HG03558 (cell line): ENCODE data around the gene VAV1.
"Not testable (repeated sequence)": the region's sequence is repeated elsewhere in the genome, so short reads cannot be mapped to it uniquely, and the experiment has no call there.

Experiments used
- ATAC-seq: cut with Tn5 transposase; IDR thresholded peaks from one replicate; pipeline ENCODE4 v1.9.1; 2021; ENCODE audit warnings: moderate number of reproducible peaks; ENCODE audit not compliant: unreplicated experiment; ENCODE audit errors: extremely low read depth

Gene VAV1

DNA sequence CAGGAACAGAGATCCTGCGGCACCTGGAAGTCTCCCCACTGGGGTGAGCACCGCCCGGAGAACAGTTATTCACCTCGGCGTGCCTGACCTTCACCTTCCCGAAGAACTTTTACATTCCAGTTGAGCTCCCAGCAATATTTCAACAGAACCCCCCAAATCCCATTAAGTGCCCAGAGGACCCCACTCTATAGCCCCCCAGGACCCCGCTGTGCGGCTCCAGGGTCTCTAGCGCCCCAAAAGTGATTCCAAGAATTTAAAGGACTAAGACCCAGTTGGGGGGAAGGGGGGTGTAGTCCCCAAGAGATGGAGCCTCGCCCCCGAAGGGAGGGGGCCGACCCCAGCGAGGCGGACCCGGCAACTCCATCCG is 35.6 kb upstream of the VAV1 start:
- no peak for ATAC-seq

- ATAC-seq: peak; percentile 42
Observed at GRCh38 chr19:6737284-6737872, 35.1 kb upstream of the VAV1 start, which contains the start of gene GPR108. Gene GPR108, minus strand, starts transcription at chr19:6737580. Its CDS starts 4 bp downstream, at chr19:6737576.

GRCh38 chr19:6737873-6738786 is 34.4 kb upstream of the VAV1 start:
- ATAC-seq: no peak

GRCh38 chr19:6738787-6739389 is 33.6 kb upstream of the VAV1 start:
- ATAC-seq: no peak

GRCh38 chr19:6739390-6739882 is 33.1 kb upstream of the VAV1 start, which contains the start of gene TRIP10:
Gene TRIP10, plus strand, starts transcription at chr19:6739680. Its CDS starts 82 bp downstream, at chr19:6739762.
- ATAC-seq: no peak

GRCh38 chr19:6739883-6740588 is 32.5 kb upstream of the VAV1 start:
- ATAC-seq: no peak

DNA sequence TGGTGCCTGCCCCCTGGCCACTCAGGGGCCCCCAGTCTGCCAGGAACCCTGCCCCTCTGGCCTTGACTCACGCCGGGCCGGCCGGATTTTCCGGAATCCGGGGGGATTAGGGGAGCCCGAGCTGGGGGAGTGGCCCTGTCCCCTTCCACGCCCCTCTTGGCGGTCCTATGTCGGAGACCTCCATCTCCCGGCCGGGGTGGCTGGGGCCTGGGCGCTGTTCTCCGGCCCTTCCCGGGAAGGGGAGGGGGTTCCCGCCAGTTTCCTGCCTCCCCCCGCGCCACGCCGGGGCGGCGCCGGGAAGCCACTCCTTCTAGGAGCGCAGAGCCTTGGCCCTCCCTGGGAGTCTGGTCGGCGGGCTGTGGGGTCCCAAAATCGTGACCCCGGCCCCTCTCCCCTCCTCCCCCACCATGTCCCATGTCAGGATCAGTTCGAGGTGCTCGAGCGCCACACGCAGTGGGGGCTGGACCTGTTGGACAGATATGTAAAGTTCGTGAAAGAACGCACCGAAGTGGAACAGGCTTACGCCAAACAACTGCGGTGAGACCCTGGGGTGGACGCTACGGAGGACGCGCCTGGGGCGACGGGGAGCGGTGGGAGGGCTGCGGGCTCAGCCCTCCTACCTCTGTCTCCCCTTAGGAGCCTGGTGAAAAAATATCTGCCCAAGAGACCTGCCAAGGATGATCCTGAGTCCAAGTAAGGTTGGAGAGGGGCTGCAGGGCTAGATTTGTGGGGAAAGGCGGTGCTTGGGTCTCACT is 31.7 kb upstream of the VAV1 start:
- ATAC-seq: no peak

DNA sequence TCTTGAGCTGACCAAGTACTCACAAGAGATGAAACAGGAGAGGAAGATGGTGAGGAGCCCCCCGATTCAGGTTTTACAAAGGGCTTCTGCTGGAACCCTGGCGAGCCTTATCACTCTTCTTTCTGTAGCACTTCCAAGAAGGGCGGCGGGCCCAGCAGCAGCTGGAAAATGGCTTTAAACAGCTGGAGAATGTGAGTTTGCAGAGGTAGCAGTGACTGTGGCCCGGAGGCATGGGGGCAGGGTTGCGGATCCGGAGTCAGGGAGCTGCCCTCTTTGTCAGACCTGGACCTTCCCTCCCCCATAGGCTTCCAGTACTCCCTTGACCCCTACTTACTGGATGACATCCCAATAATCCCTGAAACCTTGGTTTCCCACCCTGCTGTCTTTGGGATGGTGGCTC is 29.4 kb upstream of the VAV1 start:
- no peak for ATAC-seq

DNA sequence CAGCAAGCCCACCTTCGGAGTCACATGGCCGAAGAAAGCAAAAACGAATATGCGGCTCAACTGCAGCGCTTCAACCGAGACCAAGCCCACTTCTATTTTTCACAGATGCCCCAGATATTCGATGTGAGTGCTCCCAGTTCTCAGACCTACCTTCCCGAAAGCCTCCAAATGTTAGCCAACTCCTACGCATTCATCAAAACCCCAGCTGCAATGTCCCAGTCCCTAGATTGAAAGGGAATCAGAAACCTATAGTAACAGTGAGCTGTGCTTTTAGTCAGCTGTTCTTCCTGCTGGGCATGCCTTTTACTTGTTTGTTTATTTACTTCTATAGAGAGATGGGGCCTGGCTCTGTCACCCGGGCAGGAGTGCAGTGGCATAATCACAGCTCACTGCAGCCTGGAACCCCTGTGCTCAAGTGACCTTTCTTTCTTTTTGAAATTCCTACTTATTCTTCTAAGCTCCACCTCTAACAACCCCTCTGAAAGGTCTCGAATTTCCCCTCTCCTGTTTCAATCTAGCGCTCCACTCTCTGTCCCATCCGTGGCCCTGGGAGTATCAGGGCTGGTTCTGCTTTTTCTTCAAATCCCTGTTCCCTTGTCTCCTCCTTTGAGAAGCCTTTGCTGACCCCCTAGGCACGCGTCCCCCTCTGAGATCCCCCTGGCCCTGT is 28.7 kb upstream of the VAV1 start:
- no peak for ATAC-seq

- no peak for ATAC-seq
Observed at GRCh38 chr19:6744381-6745301, 27.9 kb upstream of the VAV1 start.

- ATAC-seq: no peak
Observed at GRCh38 chr19:6745965-6746364, 26.5 kb upstream of the VAV1 start.

GRCh38 chr19:6748543-6748942 is 24.0 kb upstream of the VAV1 start:
- not testable (repeated sequence) for ATAC-seq

GRCh38 chr19:6750062-6750461 is 22.4 kb upstream of the VAV1 start:
- ATAC-seq: no peak

DNA sequence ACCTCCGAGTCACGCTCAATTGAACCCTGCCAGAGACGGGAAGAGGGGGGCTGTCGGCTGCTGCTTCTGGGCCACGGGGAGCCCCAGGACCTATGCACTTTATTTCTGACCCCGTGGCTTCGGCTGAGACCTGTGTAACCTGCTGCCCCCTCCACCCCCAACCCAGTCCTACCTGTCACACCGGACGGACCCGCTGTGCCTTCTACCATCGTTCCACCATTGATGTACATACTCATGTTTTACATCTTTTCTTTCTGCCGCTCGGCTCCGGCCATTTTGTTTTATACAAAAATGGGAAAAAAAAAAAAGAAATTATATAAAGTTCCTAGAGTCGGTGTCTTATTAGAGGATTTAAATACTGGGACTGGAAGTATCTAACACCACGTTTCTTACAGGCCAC is 21.3 kb upstream of the VAV1 start:
- no peak for ATAC-seq

DNA sequence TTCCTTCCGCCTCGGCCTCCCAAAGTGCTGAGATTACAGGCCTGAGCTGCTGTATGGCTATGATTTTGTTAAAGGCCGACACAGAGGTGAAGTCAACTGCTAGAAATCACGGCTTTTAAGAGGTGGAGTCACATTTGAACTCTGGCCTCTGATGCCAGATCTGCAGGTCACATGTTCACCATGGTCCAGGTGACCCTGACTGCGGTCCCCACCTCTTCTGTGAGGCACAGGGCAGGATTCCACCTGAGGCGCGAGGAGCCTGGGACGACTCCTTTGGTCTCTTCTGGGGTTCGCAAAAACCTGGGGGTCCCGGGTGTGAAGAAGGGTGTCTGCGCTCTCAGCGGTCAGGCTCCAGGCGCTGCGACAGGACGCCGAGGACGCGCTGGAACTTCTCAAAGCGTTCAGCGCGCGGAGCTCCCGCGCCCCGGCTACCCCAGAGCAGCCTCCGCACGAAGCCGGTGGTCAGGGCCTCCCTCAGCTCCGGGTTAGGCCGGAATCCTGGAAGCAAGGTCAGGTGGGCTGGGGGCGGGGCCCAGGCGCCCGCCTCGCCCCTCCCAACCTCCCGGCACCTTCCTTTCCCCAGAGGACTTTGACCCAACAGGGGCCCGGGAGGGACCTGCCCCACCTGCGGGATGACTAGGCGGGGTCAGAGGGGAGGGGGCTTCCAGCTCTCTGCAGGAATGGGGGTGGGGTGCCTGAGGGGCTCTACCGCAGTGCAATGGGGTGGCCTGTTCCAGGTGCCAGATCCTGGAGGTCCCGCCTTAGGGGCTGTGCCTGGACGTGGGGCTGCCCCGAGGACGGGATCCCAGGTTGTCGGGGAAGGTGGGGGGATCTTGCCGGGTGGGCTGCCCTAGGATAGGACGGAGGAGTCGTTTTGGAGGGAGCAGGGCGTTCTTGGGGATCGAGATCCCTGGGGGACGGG is 20.0 kb upstream of the VAV1 start:
- no peak for ATAC-seq

DNA sequence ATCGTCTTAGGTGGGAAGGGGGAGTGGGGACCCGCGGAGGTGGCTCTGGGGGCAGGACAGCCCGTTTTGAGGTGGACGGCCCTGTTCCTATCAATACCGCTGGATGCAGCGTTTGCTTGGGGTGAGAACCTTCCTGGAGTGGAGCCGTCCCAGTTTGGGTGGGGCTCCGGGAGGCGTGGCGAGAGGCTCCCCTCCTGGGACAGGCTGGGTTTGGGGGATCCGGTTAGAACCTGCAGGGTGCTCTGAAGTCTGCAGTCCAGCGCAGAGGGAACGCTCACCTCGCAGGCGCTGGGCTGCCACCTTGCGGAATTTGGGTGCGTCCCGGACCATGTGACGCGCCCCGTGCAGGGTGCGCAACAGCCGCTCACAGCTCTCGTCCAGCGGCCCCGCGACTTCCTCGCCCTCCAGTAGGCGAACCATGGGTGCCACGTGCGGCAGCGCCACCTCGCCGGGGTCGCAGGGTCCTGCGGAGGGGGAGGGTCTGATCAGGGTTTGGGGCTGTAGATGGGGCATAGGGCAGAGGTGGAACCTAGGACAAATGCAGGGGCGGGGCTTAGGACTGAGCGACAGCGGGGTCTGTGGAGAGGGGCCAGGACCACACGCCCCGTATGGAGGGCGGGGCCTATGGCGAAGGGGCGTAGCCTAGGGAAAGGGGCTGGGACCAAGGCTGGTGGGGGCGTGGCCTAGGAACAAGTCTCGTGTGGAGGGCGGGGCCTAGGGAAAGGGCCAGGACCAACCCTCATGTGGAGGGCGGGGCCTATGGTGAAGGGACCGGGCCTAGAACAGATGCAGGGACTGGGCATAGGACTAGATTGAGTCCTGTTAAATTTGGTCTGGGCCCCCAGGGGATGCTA is 19.1 kb upstream of the VAV1 start:
- ATAC-seq: no peak
